IPS-18c (cell line): ENCODE data around the gene NSMF.
A peak's percentile ranks its signal among the peaks of the same experiment; 100 is the strongest.

Experiments used
- H3K4me3 ChIP-seq: 2 replicates; pipeline ENCODE4 v1.7.0; 2013; ENCODE audit warnings: low read depth, mild to moderate bottlenecking, low read length, moderate library complexity; ENCODE audit not compliant: insufficient read depth
- H3K9me3 ChIP-seq: one replicate; pipeline ENCODE4 v1.6.1; 2013; ENCODE audit warnings: mild to moderate bottlenecking, low read length, moderate library complexity; ENCODE audit not compliant: control insufficient read depth, insufficient read depth

Gene NSMF

DNA sequence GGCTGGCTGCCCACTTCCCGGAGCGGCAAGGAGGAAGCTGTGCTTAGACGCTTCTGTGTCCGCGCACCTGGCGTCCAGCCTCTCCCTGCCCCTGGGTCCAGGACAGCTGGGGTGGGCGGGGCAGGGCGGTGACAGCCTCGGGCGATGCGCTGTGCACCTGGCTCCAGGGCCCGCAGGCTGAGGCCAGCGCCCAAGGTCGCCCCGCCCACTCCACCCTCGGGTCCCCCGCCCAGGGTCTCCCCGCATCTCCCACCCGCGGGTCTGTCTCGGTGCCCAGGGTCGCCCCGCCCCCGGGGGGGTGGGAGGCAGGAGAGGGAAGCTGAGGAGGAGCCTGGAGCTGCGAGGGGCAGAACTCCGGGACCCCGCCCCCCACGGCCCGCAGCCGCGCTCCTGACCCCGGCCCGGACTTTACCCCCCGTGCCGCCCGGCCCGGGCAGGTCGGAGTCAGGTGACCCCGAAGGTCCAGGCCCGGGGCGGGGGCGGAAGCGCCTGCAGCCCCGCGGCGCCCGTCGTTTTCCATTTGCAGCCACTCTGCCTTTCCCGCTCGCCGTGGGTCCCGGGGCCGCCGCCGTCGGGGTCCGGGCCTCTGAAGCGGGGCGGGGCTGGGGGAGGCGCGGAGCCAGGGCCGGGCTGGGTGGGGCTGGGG, 17.7 kb downstream of the NSMF start, which contains the start of gene ENTPD8:
Gene ENTPD8 (minus strand): TSS at position 69 of the 646 bp plus-strand sequence. CDS start 3,072 bp downstream, outside the sequence.
- Histone ChIP-seq H3K9me3 (no peaks in the 10 kb centered on the region), H3K4me3 (peak within 1 kb of the TSS; percentile 58)

DNA sequence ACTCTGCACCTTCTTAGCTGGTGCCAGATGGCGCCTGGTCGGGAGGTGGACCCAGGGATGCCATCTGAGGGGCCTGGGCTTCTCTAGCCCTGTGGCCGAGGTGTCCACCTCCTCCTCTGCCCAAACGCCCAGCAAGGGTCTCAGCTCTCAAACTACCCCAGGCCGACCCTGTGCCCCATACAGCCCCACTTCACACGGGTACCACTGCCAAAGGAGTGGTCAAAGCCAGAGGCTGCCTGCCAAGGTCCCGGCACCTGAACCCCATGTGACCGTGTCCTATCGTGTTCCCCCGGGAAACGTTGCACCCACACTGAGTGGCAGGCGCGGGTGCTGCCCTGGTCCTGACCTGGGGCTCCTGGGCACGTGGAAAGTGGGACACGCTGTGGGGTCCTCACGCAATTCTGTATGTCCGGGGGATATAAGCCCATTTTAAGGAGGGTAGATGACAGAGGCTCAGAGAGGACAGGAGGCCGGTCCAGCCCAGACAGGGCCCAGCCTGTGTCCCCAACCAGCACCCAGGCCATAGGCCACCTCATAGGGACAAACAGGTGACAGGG, 19.9 kb downstream of the NSMF start:
- H3K9me3 ChIP-seq = no peaks in the 10 kb centered on the region
- no peak overlapping the region for H3K4me3 ChIP-seq

DNA sequence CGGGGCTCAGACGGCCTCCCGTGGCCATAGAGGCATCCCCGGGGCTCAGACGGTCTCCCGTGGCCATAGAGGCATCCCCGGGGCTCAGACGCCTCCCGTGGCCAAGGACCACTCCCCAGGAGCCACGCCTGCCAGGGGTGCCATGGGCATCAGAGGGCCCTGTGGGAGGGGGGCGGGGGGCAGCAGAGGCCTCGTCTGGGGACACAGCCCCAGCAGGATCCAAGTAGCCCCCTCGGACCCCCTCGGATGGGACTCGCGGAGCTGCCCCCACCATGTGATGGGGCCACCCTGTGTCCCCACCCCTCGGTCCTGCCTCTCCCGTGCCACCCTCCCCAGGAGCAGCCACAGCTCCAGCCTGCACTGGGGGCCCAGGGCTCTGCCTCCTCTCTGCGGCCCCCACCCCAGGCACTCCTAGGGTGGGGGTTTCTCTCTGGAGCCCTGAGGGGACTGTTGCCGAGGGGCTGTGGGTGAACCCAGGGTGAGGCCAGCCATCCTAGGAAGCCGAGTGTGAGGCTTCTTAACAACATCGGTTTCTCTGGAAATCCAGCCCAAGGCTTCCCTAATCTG, 20.5 kb downstream of the NSMF start:
- H3K4me3 ChIP-seq = no peak overlapping the region
- H3K9me3 ChIP-seq = no peaks in the 10 kb centered on the region

DNA sequence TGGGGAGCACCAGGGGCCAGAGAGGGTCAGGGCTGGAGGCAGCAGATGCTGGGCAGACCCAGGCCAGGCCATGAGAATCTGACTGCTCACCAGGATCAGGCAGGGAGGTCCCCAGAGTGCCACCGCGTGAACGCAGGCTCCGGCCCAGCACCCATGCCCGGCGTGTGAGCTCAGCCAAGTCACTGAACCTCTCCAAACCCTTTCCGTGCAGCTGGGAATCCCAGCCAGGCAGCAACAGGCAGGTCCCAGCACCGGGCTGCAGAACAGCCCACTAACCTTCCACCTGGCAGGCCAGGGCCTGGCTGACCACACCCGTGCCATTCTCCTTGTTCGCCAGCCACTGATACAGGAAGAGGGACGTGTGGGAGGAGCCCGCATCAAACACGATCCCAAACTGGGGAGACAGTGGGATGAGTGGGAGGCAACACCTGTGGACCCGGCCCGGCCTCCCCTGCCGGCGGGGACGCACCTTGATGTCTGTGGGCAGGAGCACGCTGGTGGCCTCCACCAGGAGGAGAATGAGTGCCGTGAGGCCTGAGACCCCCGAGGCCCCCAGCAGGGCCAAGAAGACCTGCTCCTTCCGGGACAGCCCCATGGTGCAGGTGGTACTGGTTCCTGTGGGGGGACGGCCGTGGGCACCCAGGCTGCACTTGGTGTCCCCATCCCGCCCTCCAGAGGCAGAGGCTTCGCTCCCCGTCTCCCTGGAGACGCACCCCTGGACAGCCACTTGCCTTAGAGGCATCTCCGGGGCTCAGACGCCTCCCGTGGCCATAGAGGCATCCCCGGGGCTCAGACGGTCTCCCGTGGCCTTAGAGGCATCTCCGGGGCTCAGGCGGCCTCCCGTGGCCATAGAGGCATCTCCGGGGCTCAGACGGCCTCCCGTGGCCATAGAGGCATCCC, 21.2 kb downstream of the NSMF start:
- no peaks in the 10 kb centered on the region for H3K9me3 ChIP-seq
- H3K4me3 ChIP-seq = no peak overlapping the region

DNA sequence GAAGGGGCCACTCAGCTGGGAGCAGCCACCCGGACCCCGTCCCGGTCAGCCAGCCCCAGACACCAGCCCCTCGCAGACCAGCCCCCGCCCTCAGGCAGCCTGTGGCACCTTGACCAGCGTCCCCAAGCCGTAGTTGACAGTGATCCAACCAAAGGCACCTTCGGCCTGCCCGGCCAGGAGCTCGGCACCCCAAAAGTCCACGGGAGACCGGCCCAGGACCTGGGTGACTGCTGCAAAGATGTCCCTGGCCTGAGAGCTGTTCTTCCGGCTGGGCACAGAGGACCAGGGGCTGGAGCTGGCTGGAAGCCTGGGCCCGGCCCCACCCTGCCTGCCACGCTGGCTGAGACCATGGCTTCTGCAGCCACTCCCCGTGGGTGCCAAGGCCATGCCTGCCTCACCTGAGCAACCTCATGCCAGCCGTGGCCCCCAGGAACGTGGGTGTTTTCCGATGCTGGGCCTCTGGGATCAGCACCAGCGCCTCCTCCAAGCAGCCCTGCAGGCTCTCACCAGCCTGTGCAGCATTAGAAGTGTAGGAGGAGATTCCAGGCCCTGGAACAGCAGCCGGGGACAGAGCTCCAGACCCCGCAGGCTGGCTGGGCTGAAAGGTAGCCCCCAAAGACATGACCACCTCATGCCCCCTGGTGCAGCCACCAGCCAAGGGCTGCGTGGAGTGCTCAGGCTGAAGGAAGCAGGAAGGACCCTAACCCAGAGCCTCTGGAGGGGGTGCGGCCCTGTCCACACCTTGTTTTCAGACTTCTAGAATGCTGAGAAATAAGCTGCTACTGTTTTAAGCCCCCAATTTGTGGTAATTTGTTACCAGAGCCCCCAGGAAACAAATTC, 22.2 kb downstream of the NSMF start:
- Histone ChIP-seq H3K4me3 (no peak overlapping the region), H3K9me3 (no peaks in the 10 kb centered on the region)

DNA sequence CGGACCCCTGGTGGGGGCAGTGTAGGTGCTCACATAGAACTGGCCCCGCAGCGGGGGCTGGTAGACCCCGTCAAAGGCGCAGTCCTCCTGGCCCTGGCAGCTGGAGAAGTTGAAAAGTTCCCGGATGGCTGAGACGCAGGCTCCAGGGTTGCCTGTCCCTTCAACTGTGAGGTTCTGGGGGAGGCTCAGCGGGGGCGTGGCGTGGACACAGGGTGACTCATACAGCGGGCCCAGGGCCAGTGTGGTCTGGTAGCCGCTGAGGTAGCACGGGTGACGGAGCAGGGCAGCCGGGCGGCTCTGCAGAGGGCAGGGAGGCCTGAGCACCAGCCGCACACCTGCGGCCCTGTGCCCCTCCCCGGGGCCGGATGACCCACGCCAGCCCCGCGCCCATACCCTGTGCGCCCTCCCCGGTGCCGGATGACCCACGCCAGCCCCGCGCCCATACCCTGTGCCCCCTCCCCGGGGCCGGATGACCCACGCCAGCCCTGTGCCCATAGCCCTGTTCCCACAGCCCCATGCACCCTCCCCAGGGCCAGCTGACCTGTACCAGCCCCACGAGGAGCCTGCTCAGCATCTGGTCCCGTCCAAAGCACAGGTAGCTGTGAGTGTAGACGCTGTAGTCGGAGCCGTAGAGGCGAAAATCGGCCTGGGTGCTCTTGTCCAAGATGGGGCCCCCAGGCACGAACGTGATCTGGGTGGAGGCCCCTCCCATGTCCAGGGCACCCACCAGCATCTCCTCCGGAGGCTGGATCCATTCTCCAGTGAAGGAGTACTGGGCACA, 23.0 kb downstream of the NSMF start:
- Histone ChIP-seq H3K4me3 (no peak overlapping the region), H3K9me3 (no peaks in the 10 kb centered on the region)

DNA sequence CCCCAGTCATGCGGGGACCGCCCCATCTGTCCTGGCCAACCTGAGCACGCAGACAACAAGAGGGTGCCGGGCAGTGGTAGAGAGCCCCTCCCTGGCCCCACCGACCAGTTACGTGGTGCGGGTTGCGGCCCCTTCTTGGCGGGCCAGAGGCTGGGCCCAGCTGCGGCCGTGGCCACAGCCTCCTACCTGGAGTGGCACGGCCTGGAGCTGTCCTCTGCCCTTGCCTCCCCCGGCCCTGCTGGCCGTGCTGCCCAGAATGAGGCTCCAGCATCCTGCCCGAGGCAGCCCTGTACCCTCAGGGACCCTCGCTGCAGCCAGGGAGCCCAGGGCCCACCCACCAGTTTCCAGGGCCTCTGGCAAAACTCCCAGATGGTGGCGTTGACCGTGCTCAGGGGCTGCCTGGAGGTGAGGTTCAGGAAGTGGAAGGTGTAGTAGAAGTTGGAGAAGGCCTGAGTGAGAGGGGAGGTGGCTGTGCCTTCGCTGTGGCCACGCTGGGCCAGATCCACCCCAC, 23.7 kb downstream of the NSMF start:
- Histone ChIP-seq H3K9me3 (no peaks in the 10 kb centered on the region), H3K4me3 (no peak overlapping the region)

DNA sequence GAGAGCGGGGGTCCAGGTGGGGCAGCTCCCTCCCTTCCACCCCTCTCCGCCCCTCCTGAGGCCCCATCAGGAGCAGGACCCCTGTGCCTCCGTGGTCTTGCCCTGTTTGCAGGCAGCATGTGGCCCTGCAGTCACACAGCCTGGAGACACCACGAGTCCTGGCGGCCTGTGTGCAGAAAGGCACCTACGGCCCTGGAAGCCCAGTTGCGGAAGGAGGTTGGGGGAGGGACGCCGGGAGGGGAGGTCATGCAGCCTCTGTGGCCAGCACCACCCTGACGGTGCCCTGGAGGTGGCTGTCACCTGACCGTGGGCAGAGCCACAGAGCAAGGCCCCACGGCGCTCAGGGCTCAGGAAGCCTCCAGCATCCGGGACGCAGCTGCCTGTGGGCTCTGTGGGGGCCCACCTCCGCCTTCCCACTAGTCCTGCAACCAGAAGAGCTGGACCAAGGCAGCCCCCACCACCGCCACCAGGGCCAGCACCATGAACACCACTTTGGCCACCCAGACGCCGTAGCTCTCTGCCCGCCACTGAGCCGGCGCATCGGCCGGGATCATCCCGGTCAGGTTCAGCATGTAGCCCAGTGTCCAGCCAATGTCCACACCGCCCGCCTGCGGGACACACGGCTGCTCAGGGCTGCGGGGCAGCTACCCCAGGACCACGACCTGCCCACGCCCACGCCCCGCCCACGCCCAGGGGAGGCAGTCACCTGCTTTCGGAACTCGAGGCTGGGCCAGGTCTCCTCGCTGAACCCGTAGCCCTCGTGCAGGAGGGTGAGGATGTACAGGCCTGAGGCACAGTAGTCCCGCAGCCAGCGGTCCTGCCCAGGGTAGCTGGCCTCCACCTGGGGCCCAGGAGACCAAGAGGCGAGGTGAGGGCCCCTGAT, 24.4 kb downstream of the NSMF start:
- Histone ChIP-seq H3K9me3 (no peaks in the 10 kb centered on the region), H3K4me3 (no peak overlapping the region)

DNA sequence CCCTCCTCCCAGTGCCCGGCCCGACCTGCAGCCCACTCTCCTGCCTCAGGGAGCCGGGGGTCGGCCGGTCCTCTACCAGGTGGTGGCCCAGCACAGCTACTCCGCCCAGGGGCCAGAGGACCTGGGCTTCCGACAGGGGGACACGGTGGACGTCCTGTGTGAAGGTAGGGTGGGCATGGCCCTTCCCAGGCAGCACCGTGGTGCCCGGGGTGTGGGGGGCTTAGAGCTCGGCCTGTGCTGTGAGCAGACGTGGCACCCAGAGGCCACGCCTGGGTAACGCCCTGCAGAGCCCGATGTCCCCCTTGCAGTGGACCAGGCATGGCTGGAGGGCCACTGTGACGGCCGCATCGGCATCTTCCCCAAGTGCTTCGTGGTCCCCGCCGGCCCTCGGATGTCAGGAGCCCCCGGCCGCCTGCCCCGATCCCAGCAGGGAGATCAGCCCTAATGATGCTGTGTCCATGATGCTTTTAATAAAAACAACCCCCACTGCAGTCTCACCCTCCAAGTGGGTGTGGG, 25.2 kb downstream of the NSMF start:
- H3K9me3 ChIP-seq = no peaks in the 10 kb centered on the region
- H3K4me3 ChIP-seq = no peak overlapping the region

DNA sequence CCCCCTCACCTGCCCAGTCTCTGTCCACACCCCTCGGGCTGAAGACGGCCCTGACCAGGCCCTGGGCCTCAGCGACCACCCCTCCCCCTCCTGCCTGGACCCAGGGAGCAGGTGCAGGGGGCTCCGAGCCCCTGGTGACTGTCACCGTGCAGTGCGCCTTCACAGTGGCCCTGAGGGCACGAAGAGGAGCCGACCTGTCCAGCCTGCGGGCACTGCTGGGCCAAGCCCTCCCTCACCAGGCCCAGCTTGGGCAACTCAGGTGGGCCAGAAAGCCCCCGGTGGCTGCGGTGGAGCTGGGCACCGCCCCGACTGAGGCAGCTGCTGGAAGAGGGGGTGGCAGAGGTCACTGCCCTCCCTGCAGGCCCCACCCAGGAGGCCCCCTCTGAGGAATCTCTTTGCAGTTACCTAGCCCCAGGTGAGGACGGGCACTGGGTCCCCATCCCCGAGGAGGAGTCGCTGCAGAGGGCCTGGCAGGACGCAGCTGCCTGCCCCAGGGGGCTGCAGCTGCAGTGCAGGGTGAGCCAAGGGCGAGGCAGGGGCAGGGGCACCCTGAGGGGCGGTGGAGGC, 25.7 kb downstream of the NSMF start:
- Histone ChIP-seq H3K4me3 (no peak overlapping the region), H3K9me3 (no peaks in the 10 kb centered on the region)

DNA sequence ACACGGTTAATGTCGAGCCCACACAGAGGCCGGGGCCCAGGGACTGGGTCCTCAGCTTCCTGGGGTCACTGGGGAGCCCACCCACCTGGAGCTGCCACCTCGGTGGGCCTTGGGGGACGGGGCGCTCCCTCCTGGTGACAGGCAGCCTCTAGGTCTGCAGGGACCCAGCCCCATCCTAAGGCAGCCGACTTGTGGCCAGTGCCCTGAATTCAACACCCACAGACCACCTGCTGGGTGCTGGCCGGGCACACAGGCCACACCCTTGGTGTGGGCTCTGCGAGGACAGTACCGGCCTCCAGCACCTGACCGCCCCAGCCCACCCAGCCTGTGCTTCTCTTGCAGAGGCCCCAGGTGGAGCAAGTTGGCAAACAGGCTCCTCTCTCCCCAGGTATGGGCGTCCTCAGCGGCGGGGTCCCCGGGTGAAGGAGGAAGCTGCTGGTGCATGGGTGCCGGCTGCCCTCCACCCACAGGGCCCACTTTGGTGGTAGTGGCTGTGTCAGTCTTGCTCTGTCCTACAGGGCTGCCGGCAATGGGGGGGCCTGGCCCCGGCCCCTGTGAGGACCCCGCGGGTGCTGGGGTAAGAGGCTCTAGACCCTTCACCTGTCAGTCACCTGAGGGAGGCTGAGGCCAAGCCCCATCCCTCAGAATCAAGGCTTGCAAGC, 26.3 kb downstream of the NSMF start:
- Histone ChIP-seq H3K4me3 (no peak overlapping the region), H3K9me3 (no peaks in the 10 kb centered on the region)

DNA sequence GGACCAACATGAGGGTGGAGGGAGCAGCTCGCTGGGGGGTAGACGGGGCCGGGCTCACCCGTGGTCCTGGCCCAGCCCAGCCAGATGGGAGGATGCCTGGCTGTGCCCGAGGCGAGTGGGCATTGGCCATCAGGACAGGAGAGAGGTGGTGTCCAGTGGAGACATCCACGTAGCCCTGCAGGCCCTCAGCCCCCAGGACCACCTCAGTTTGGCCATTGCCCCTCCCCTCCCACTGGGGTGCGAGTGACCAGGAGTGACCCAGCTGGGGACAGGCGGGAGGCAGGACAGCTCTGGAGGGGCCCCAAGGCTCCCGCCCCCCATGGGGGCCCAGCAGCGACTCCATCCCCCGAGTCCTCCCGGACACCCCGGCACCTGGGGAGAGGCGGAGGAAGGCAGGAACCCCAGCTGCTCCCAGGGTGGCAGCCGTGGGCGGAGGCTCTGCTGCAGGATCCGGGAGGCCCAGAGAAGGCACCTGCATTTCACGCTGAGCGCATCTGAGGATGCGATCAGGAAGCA, 27.7 kb downstream of the NSMF start:
- H3K9me3 ChIP-seq = no peaks in the 10 kb centered on the region
- no peak overlapping the region for H3K4me3 ChIP-seq

DNA sequence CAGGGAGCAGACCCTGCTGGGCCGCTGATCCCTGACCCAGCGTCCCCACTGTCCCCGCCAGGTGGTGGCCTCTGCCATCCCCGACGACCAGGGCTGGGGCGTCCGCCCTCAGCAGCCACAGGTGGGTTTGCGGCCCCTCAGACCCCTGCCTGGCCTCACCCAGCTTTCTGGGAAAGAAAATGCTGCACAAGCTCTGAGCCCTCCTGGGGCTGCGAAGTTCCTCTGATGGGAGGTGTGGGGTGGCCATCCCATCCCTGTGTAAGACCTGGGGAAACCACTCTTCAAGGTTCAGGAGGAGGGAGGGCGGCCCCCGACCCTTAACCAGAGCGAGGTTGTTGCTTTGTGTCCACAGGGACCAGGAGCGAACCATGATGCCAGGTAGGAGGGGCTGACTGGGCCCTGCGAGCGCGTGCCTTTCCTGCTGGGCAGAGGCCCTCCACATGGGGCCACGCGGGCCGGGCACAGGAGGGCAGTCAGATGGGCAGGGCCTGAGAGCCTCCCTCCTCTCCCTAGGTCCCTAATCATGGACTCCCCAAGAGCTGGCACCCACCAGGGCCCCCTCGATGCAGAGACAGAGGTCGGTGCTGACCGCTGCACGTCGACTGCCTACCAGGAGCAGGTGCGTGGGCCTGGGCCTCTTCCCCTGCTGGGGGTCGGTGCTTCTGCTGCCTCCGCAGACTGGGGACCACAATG, 28.3 kb downstream of the NSMF start:
- H3K9me3 ChIP-seq = no peaks in the 10 kb centered on the region
- no peak overlapping the region for H3K4me3 ChIP-seq
